HG03060 (cell line): ENCODE data around the gene DAPK2.
A peak's percentile ranks its signal among the peaks of the same experiment; 100 is the strongest.

Source experiments
- ATAC-seq: cut with Tn5 transposase; IDR thresholded peaks from one replicate; pipeline ENCODE4 v1.9.1; 2021; ENCODE audit warnings: low read depth, moderate number of reproducible peaks; ENCODE audit not compliant: unreplicated experiment

DAPK2 gene

GRCh38 chr15:64000183-64000951 is 45.9 kb downstream of the DAPK2 start:
- no peak for ATAC-seq

GRCh38 chr15:63999177-63999576 is 47.1 kb downstream of the DAPK2 start:
- no peak for ATAC-seq

- no peak for ATAC-seq
These were observed 47.8 kb downstream of the DAPK2 start for GRCh38 chr15:63998489-63998888.

GRCh38 chr15:63997715-63998442 is 48.4 kb downstream of the DAPK2 start:
- ATAC-seq, result no peak

GRCh38 chr15:63996794-63997357 is 49.4 kb downstream of the DAPK2 start:
- no peak for ATAC-seq

- no peak for ATAC-seq
These were observed 50.5 kb downstream of the DAPK2 start for GRCh38 chr15:63995789-63996188.

- no peak for ATAC-seq
These were observed 52.1 kb downstream of the DAPK2 start for GRCh38 chr15:63994073-63994600.

GRCh38 chr15:63992300-63992699 is 54.0 kb downstream of the DAPK2 start:
- no peak for ATAC-seq

GRCh38 chr15:63991706-63992105 is 54.6 kb downstream of the DAPK2 start:
- ATAC-seq, result no peak

- no peak for ATAC-seq
These were observed 55.8 kb downstream of the DAPK2 start for GRCh38 chr15:63990454-63990853.

GRCh38 chr15:63987796-63988378 is 58.4 kb downstream of the DAPK2 start:
- no peak for ATAC-seq

GRCh38 chr15:63986751-63987341 is 59.4 kb downstream of the DAPK2 start:
- ATAC-seq, result peak; percentile 68

- ATAC-seq, result no peak
These were observed 60.1 kb downstream of the DAPK2 start for GRCh38 chr15:63986185-63986680.

GRCh38 chr15:63985221-63986184 is 60.8 kb downstream of the DAPK2 start:
- no peak for ATAC-seq

- ATAC-seq, result no peak
These were observed 62.0 kb downstream of the DAPK2 start for GRCh38 chr15:63984331-63984730.

GRCh38 chr15:63983061-63983711 is 63.1 kb downstream of the DAPK2 start:
- no peak for ATAC-seq

GRCh38 chr15:63982381-63982854 is 63.9 kb downstream of the DAPK2 start:
- no peak for ATAC-seq

- no peak for ATAC-seq
These were observed 64.5 kb downstream of the DAPK2 start for GRCh38 chr15:63981596-63982320.
